NCI-H69 (cell line): Measurements from ENCODE around the gene WNT8B.
A peak's percentile ranks its signal among the peaks of the same experiment; 100 is the strongest.

Source experiments
- DNase-seq: peaks from one replicate; lab custom pipeline; 2025; lab: John Stamatoyannopoulos, UW

The WNT8B gene

GRCh38 chr10:100519311-100520051 lies 56.7 kb downstream of the WNT8B start, which contains the start of gene SEC31B:
Gene SEC31B (minus strand): TSS chr10:100519861. CDS start chr10:100516952, 2,909 bp downstream.
- peak; percentile 65 for DNase-seq

GRCh38 chr10:100520811-100521210 lies 58.0 kb downstream of the WNT8B start:
- no peak for DNase-seq

- DNase-seq: no peak
These were observed 59.4 kb downstream of the WNT8B start for GRCh38 chr10:100522107-100522801.

- no peak for DNase-seq
These were observed 60.1 kb downstream of the WNT8B start for GRCh38 chr10:100522945-100523344.

- DNase-seq: no peak
These were observed 61.4 kb downstream of the WNT8B start for GRCh38 chr10:100524206-100524605.

- no peak for DNase-seq
These were observed 61.8 kb downstream of the WNT8B start for GRCh38 chr10:100524638-100525037.

- DNase-seq: no peak
These were observed 65.5 kb downstream of the WNT8B start for GRCh38 chr10:100528123-100528886.

- DNase-seq: peak; percentile 66
These were observed 66.2 kb downstream of the WNT8B start for GRCh38 chr10:100528921-100529474.

- peak; percentile 89 for DNase-seq
These were observed 66.9 kb downstream of the WNT8B start, which contains the start of gene NDUFB8 for GRCh38 chr10:100529475-100530298. Gene NDUFB8 (minus strand): TSS chr10:100529871. CDS start chr10:100529851, 20 bp downstream.

GRCh38 chr10:100531761-100532160 lies 69.0 kb downstream of the WNT8B start:
- DNase-seq: no peak
